Left lung (tissue), 10 donors: Measurements from ENCODE around the gene PLAC9. TPM values are rescaled to one million over a fixed set of nuclear protein-coding genes. Genes with fewer than 3 reads are reported as not detected.

Experiments
- ATAC-seq: fragments of 200-7000 bp; cut with Tn5 transposase; one replicate; pipeline ENCODE4 v1.9.1; 2020; ENCODE audit warnings: moderate library complexity
- DNase-seq, 4 donors: peaks; one replicate each; pipeline ENCODE4 v3.0.0-alpha.2; 2013 to 2020
- H3K27ac ChIP-seq, 2 donors: fragments of 200-600 bp; sonication (generic) in 1 of 2; one replicate each; pipeline versions ENCODE4 v1.5.0 to v1.8.0; 2020 to 2021
- H3K27me3 ChIP-seq, 2 donors: fragments of 200-600 bp; sonication (generic) in 1 of 2; one replicate each; pipeline versions ENCODE4 v1.5.0 to v1.8.0; 2020 to 2021
- H3K36me3 ChIP-seq, 2 donors: fragments of 200-600 bp; sonication (generic) in 1 of 2; one replicate each; pipeline versions ENCODE4 v1.5.0 to v1.8.0; 2020 to 2021
- H3K4me1 ChIP-seq, 2 donors: fragments of 200-600 bp; one replicate each; pipeline ENCODE4 v1.8.0; 2021
- H3K4me3 ChIP-seq, 2 donors: fragments of 200-600 bp; sonication (generic) in 1 of 2; one replicate each; pipeline versions ENCODE4 v1.5.0 to v1.8.0; 2020 to 2021; ENCODE audit warnings: mild to moderate bottlenecking in 1 of 2
- H3K9me3 ChIP-seq, 2 donors: fragments of 200-600 bp; sonication (generic) in 1 of 2; one replicate each; pipeline versions ENCODE4 v1.5.0 to v1.8.0; 2020 to 2021
- intact Hi-C, 2 donors: fragments of 100-400 bp; cut with DNase I; formaldehyde crosslinking; loops; one replicate each; pipeline versions ENCODE4 v1.11.2 to v1.14.2; 2022
- polyA plus RNA-seq, 6 donors: library from polyadenylated mRNA; unstranded; fragments of 120-200 nt; gene quantifications; one replicate each; pipeline ENCODE4 v1.2.1, GENCODE V29; 2013; ENCODE audit not compliant: insufficient read length in 6 of 6
- total RNA-seq, 2 donors: library from RNA; stranded (reverse); fragmentation: NEBNext Ultra II Directional; extraction: Animal tissue kit (Norgen Biotek cat#: 25700); gene quantifications; one replicate each; pipeline ENCODE4 v1.2.1, GENCODE V29; 2021
- TF ChIP-seq, protein P1 (sequence below), 2 donors: fragments of 200-600 bp; sonication (generic) in 1 of 2; IDR thresholded peaks; one replicate each; pipeline versions ENCODE4 v1.5.0 to v1.8.0; 2021; ENCODE audit warnings: antibody characterized with exemption in 2 of 2
- donor health status: DM: no; HTN: yes; CAD: no.
- donor health status: DM: no; HTN: no; CAD: no.

Gene PLAC9
- total and polyA plus RNA-seq, 8 donors: 35.0 to 72.4 (median 50.6) TPM

DNA sequence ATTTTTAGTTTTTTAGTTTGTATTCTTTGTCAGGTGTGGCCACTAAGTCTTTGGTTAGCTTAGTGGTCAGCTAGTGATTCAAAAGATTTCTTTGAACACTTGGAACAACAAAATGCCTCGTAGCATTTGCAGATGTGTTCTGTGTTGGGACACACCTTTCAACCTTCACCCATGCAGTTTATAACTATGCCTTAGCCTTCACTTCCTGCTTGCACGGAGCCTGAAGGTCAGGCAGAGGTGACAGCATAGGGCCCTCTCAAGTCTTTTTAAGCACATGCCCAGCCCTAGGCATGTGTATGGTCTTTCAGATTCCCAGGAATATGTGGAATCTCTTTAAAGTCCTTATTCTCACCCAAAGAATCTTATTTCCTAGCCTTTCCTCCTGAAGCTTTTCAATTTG lies 17.6 kb downstream of the PLAC9 start:
- no peaks in the 10 kb centered on the region for H3K27me3 ChIP-seq
- no peak for ATAC-seq
- no peak overlapping the region for H3K27ac ChIP-seq
- TF ChIP-seq, protein P1, sequence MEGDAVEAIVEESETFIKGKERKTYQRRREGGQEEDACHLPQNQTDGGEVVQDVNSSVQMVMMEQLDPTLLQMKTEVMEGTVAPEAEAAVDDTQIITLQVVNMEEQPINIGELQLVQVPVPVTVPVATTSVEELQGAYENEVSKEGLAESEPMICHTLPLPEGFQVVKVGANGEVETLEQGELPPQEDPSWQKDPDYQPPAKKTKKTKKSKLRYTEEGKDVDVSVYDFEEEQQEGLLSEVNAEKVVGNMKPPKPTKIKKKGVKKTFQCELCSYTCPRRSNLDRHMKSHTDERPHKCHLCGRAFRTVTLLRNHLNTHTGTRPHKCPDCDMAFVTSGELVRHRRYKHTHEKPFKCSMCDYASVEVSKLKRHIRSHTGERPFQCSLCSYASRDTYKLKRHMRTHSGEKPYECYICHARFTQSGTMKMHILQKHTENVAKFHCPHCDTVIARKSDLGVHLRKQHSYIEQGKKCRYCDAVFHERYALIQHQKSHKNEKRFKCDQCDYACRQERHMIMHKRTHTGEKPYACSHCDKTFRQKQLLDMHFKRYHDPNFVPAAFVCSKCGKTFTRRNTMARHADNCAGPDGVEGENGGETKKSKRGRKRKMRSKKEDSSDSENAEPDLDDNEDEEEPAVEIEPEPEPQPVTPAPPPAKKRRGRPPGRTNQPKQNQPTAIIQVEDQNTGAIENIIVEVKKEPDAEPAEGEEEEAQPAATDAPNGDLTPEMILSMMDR (IDR thresholded peaks at IDR 0.05): no peak
- H3K9me3 ChIP-seq: no peaks in the 10 kb centered on the region
- peaks cover 0 to 65% of the 10 kb centered on the region in 2 donors for H3K36me3 ChIP-seq
- DNase-seq: no peak
- intact Hi-C loops: no loop called here
- H3K4me3 ChIP-seq: no peak overlapping the region
- peaks cover 0 to 12% of the 10 kb centered on the region in 2 donors for H3K4me1 ChIP-seq

DNA sequence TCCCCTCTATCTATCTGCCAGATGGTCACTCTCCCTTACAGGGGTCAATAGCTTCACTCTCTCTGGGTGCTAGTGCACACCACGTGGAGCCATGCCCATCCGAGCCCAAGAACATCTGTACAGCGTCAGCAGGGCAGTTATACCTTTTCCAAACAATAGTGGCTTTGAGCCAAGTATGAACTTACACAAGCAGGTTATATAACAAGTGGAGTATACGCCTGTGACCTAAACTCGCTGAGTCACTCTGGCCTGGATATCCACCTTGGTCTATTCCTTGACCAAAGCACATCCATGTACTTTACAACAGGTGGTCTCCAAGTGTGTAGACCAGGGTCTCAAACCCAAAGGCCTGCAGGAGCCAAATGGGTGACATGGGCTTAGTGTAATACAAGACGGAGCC lies 20.3 kb downstream of the PLAC9 start:
- Histone ChIP-seq H3K36me3 (peaks cover 0 to 89% of the 10 kb centered on the region in 2 donors), H3K4me3 (no peak overlapping the region), H3K27me3 (no peaks in the 10 kb centered on the region), H3K9me3 (no peaks in the 10 kb centered on the region), H3K4me1 (peaks cover 4 to 7% of the 10 kb centered on the region in 2 donors), H3K27ac (no peak overlapping the region)
- TF ChIP-seq, protein P1 (IDR thresholded peaks at IDR 0.05): no peak
- DNase-seq (peak in 1 of 4 donors; percentile 16), ATAC-seq (no peak)
- intact Hi-C loops: no loop called here

DNA sequence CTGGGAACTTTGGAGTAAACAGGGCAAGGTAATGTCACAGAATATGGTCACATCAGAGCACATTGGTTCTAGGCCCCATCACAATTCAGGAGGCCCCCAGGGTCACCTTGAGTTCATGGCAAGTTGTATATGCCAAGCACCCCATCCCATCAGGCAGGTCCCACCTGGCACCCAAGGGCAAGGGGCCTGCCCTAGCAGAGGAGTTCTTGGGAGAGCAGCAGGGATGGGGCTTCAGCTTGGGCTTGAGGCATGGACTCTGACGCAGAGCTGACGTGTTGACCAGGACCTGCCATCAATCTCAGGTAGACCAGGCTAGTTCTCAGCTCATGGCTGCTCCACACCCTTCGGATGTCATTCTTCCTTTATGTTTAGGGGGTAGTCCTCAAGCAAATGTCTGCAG lies 20.9 kb downstream of the PLAC9 start:
- no peaks in the 10 kb centered on the region for H3K27me3 ChIP-seq
- no peak overlapping the region for H3K27ac ChIP-seq
- ATAC-seq (no peak), DNase-seq (no peak)
- no peaks in the 10 kb centered on the region for H3K9me3 ChIP-seq
- peaks cover 7 to 10% of the 10 kb centered on the region in 2 donors for H3K4me1 ChIP-seq
- H3K4me3 ChIP-seq: no peak overlapping the region
- TF ChIP-seq, protein P1 (IDR thresholded peaks at IDR 0.05): no peak
- intact Hi-C loops: no loop called here
- H3K36me3 ChIP-seq: peaks cover 0 to 89% of the 10 kb centered on the region in 2 donors

DNA sequence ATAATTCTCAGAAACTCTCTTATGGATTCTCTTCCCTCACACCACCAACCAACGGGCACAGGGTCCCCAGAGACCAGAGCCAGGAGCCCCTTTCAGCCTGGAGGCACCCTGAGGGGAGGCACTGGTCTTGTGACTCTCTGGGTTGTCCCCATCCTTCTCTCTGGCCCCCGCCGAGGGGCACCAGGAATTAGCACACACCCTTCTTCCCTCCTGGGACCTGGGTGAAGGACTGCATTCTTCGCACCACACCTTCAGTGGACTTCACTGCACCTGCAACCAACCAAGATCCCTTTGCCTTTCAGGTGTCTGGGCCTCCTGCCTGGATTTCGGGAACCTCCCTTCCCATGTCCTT lies 22.1 kb downstream of the PLAC9 start:
- Histone ChIP-seq H3K9me3 (no peaks in the 10 kb centered on the region), H3K36me3 (peaks cover 0 to 100% of the 10 kb centered on the region in 2 donors), H3K4me3 (no peak overlapping the region), H3K27ac (peak overlapping the region in 1 of 2 donors; percentile 83), H3K27me3 (no peaks in the 10 kb centered on the region), H3K4me1 (peaks cover 14 to 22% of the 10 kb centered on the region in 2 donors)
- TF ChIP-seq, protein P1 (IDR thresholded peaks at IDR 0.05): no peak
- DNase-seq: no peak
- intact Hi-C loops: no loop called here
- ATAC-seq: no peak

DNA sequence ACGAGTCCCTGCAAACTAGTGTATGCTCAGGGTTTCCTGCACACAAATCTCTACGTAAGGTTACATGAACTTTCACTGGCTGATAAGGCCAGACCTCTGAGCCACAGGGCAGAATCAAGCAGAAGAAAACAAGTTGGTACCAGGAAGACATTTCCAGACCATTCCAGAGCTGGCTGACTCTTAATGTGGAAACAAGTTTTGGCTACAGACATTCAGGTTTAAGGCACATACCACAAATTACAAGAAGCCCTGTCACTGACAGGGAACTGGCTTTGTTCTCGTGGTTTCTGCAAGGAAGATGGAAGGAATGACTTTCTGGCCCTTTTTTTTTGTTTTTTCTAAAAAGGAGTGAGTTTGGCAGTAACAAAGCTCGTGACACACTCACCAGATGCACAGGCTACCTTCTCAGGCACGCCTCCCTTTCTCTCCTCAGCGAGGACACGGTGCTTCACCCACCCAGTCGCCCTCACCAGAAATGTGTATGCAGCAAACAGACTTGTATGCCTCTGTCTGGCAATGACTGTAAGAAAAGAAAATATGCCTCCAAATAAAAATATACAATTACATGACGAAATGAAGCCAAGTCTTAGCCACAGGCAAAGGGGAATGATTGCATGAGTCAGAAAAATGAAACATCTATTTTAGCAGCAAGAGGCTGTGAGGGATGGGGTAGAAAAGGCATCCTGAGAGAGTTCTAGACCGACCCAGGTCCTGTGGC lies 22.6 kb downstream of the PLAC9 start:
- peaks cover 14 to 27% of the 10 kb centered on the region in 2 donors for H3K4me1 ChIP-seq
- H3K36me3 ChIP-seq: peaks cover 0 to 100% of the 10 kb centered on the region in 2 donors
- no peaks in the 10 kb centered on the region for H3K9me3 ChIP-seq
- DNase-seq (no peak), ATAC-seq (peak; percentile 15)
- TF ChIP-seq, protein P1 (IDR thresholded peaks at IDR 0.05): no peak
- H3K27me3 ChIP-seq: no peaks in the 10 kb centered on the region
- intact Hi-C loops: no loop called here
- peak overlapping the region in 1 of 2 donors; percentile 83 for H3K27ac ChIP-seq
- no peak overlapping the region for H3K4me3 ChIP-seq
